K562 (cell line): Measurements from ENCODE around the gene CYP26A1. TPM values are rescaled to one million over a fixed set of nuclear protein-coding genes. Genes with fewer than 3 reads are reported as not detected.

Experiments used
- ATAC-seq: fragments of 200-7000 bp; cut with Tn5 transposase; 3 replicates; pipeline ENCODE4 v1.9.1; 2020; ENCODE audit warnings: moderate library complexity
- BruUV-seq: library from RNA; stranded (reverse); fragments of 400-500 nt; replicated peaks from 2 replicates; lab custom pipeline; 2021; lab: Mats Ljungman, UMichigan
- CTCF ChIA-PET: fragments of 300-600 bp; formaldehyde crosslinking; extraction: SDS; loops from one replicate; lab custom pipeline; 2021; ENCODE audit warnings: low intra/inter-chr PET ratio; lab: Yijun Ruan, JAX
- POLR2A ChIA-PET: fragments of 300-600, 350-650 bp; sonication (Branson Sonifier 250); formaldehyde crosslinking; extraction: SDS; loops from one replicate; lab custom pipeline; 2021; ENCODE audit warnings: antibody characterized with exemption, inconsistent platforms; lab: Yijun Ruan, JAX
- DNase-seq, 4 experiments: peaks; one replicate each; pipeline versions ENCODE4 v3.0.0 to v3.0.0-alpha.2; 2011 to 2018; ENCODE audit warnings: low spot score in 3 of 4, mixed read lengths in 3 of 4; ENCODE audit errors: extremely low read depth in 1 of 4
- FAIRE-seq: peaks from 2 replicates; lab custom pipeline; 2011; peaks lifted over from hg19 to GRCh38; lab: Jason Lieb, UNC
- H2AFZ ChIP-seq: 2 replicates; pipeline ENCODE4 v1.6.0; 2011; ENCODE audit warnings: low read depth, low read length, control low read depth, inconsistent platforms
- H3K27ac ChIP-seq: fragments of 200-600 bp; 3 replicates; pipeline ENCODE4 v1.8.0; 2011; ENCODE audit warnings: low read depth, mild to moderate bottlenecking, control low read depth, inconsistent platforms, low read length, moderate library complexity, mixed read lengths; ENCODE audit errors: extremely low read depth
- H3K27me3 ChIP-seq, 2 experiments: fragments of 300-600 bp in 1 of 2; 2 replicates in 1 of 2; 3 replicates in 1 of 2; pipeline versions ENCODE4 v1.6.0 to v1.8.0; 2011; ENCODE audit warnings: inconsistent platforms in 2 of 2, low read length in 2 of 2, mild to moderate bottlenecking in 1 of 2, mixed read lengths in 1 of 2, moderate library complexity in 1 of 2; ENCODE audit not compliant: control insufficient read depth in 2 of 2, insufficient read depth in 2 of 2
- H3K36me3 ChIP-seq: fragments of 300-600 bp; 3 replicates; pipeline ENCODE4 v1.8.0; 2011; ENCODE audit warnings: mild to moderate bottlenecking, low read length, inconsistent platforms; ENCODE audit not compliant: control insufficient read depth, insufficient read depth
- H3K4me1 ChIP-seq, 2 experiments: fragments of 200-600 bp in 1 of 2; replicated peaks in 1 of 2; 2 replicates in 1 of 2; 3 replicates in 1 of 2; pipeline versions ENCODE4 v1.5.1 to v1.8.0; 2011; ENCODE audit warnings: inconsistent platforms in 2 of 2, low read length in 2 of 2, mild to moderate bottlenecking in 1 of 2, mixed read lengths in 1 of 2, moderate library complexity in 1 of 2; ENCODE audit not compliant: control insufficient read depth in 2 of 2, insufficient read depth in 2 of 2
- H3K4me2 ChIP-seq: 2 replicates; pipeline ENCODE4 v1.6.1; 2011; ENCODE audit warnings: low read length, control low read depth, inconsistent platforms, mixed read lengths; ENCODE audit not compliant: insufficient read depth
- H3K4me3 ChIP-seq: fragments of 200-600 bp; sonication (generic), shearing (Covaris generic); 2 replicates; pipeline ENCODE4 v1.5.1; 2016; ENCODE audit warnings: control low read depth, inconsistent platforms
- H3K79me2 ChIP-seq: fragments of 200-600 bp; 3 replicates; pipeline ENCODE4 v1.8.0; 2011; ENCODE audit warnings: low read length, inconsistent platforms; ENCODE audit not compliant: control insufficient read depth, insufficient read depth
- H3K9ac ChIP-seq, 2 experiments: 2 replicates each; pipeline versions ENCODE4 v1.6.0 to v1.6.1; 2011; ENCODE audit warnings: low read depth in 2 of 2, low read length in 2 of 2, control low read depth in 1 of 2, inconsistent platforms in 1 of 2, mild to moderate bottlenecking in 1 of 2, mixed read lengths in 1 of 2; ENCODE audit not compliant: insufficient read depth in 1 of 2
- H3K9me1 ChIP-seq: one replicate; pipeline ENCODE4 v1.6.0; 2011; ENCODE audit warnings: inconsistent platforms, mild to moderate bottlenecking, low read length, moderate library complexity; ENCODE audit not compliant: control insufficient read depth, insufficient read depth
- H3K9me3 ChIP-seq: replicated peaks from 2 replicates; pipeline ENCODE4 v1.5.1; 2011; ENCODE audit warnings: low read depth, low read length, inconsistent platforms; ENCODE audit not compliant: control insufficient read depth, insufficient read depth
- H4K20me1 ChIP-seq: replicated peaks from 2 replicates; pipeline ENCODE4 v1.6.1; 2011; ENCODE audit warnings: low read length, inconsistent platforms, mixed read lengths; ENCODE audit not compliant: control insufficient read depth, insufficient read depth
- HEY1 ChIP-seq: fragments of 250-450 bp; sonication (Bioruptor Pico); IDR thresholded peaks from 2 replicates; pipeline ENCODE4 v1.5.0; 2020; ENCODE audit warnings: mild to moderate bottlenecking, moderate library complexity, borderline replicate concordance
- MTA3 ChIP-seq: fragments of 450-650 bp; formaldehyde crosslinking; IDR thresholded peaks from 2 replicates; pipeline ENCODE4 v1.6.1; 2017; ENCODE audit warnings: mild to moderate bottlenecking, borderline replicate concordance
- TARDBP ChIP-seq: fragments of 450-650 bp; IDR thresholded peaks from 2 replicates; pipeline ENCODE4 v1.6.1; 2016
- WGBS: fragments of 100-300 bp; shearing (Covaris generic); methylation state at CpG from one replicate; pipeline ENCODE4 v1.1.6; 2016; ENCODE audit warnings: low coverage, mixed read lengths; ENCODE audit not compliant: insufficient coverage; ENCODE audit errors: missing lambda C conversion rate; 5-methylcytosine and 5-hydroxymethylcytosine counted together
- in situ Hi-C: fragments of 300-500 bp; cut with MboI; formaldehyde crosslinking; loops from 4 replicates; pipeline ENCODE4 v1.15.0; 2018; ENCODE audit warnings: inconsistent platforms, mixed read lengths
- intact Hi-C: fragments of 100-400 bp; cut with micrococcal nuclease; formaldehyde crosslinking; loops from 2 replicates; pipeline ENCODE4 v1.14.2; 2022
- polyA plus RNA-seq, 8 experiments: library from polyadenylated mRNA; depleted of rRNA in 4 of 8; stranded (reverse) in 5 of 8; unstranded in 3 of 8; fragments of >200 nt; fragmentation: Nextera tagmentation in 2 of 8; fragmentation: Illumina TruSeq in 1 of 8; extraction: Ambion mirVana in 2 of 8; extraction: Trizol in 1 of 8; gene quantifications; 2 replicates each; pipeline versions ENCODE4 v1.2.1 to v1.2.3, GENCODE V29; 2011 to 2014; ENCODE audit warnings: inconsistent platforms in 1 of 8, missing spikeins in 1 of 8
- total RNA-seq, 7 experiments: library from RNA; depleted of rRNA in 6 of 7; stranded (reverse); fragments of >200 nt in 6 of 7; fragmentation: Illumina TruSeq in 2 of 7; extraction: Trizol in 2 of 7; gene quantifications; 2 replicates each; pipeline versions ENCODE4 v1.2.1 to v1.2.3, GENCODE V29; 2011 to 2021; ENCODE audit warnings: low replicate concordance in 1 of 7
- TF ChIP-seq, protein P1 (sequence below): fragments of 250-450 bp; sonication (Bioruptor Pico); IDR thresholded peaks from 2 replicates; pipeline ENCODE4 v1.5.0; 2022; ENCODE audit warnings: mild to moderate bottlenecking

Gene CYP26A1
- total and polyA plus RNA-seq, 9 of the 15 experiments (the other 6 are each of a cell fraction or from before 2014, with no cell fraction given), result 0.11 to 5.1 (median 1.6) TPM

DNA sequence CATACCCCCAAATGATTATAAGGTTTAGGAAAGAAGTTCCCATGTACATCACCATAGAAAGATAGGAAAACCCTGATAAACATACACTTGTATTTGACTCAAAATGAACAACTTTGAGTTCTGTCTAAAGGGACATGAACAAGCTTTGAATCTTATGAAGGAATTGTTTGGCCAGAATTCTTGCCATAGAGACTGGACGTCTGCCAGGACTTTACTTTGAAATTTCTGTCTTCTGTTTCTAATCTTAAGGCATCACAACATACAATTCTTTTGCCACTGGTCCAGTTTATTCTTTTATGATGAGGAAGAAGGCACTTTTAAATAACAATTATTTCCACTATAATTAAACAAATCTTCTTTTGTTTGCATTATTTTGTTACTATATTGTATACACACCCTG, 39.3 kb upstream of the CYP26A1 start (continued):
- TF ChIP-seq, protein P1, sequence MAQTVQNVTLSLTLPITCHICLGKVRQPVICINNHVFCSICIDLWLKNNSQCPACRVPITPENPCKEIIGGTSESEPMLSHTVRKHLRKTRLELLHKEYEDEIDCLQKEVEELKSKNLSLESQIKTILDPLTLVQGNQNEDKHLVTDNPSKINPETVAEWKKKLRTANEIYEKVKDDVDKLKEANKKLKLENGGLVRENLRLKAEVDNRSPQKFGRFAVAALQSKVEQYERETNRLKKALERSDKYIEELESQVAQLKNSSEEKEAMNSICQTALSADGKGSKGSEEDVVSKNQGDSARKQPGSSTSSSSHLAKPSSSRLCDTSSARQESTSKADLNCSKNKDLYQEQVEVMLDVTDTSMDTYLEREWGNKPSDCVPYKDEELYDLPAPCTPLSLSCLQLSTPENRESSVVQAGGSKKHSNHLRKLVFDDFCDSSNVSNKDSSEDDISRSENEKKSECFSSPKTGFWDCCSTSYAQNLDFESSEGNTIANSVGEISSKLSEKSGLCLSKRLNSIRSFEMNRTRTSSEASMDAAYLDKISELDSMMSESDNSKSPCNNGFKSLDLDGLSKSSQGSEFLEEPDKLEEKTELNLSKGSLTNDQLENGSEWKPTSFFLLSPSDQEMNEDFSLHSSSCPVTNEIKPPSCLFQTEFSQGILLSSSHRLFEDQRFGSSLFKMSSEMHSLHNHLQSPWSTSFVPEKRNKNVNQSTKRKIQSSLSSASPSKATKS (CRISPR knock-in tag), result no peak

DNA sequence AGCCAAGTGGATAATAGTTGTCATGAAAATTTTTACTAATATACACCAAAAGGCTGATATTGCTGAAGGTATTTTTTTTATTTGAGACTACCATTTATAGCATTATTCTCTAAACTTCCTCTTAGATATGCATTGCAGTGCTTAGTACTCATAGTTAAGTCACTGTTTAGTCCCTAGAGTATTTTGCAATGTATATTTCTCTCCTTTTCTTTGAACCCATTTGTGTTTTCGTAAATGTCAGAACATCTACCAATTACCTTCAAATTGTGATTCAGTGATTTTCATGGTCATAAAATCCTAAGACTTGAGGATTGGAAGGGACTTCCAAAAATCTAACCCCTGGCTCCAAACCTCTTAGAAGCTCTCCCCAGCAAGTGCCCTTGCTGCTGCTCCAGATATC, 34.6 kb upstream of the CYP26A1 start:
- intact Hi-C loops, result loop anchor here (1.0 to 2.0 kb wide), 2 partner anchors 74 to 154 kb away; no protein-coding TSS in a partner anchor
- in situ Hi-C loops, result no loop called here
- Histone ChIP-seq H3K36me3 (peaks cover 2% of the 10 kb centered on the region; the same call in 2 of the 3 replicates), H3K79me2 (no peaks in the 10 kb centered on the region), H4K20me1 (no peaks in the 10 kb centered on the region), H3K9me3 (no peaks in the 10 kb centered on the region), H3K9me1 (no peaks in the 10 kb centered on the region), H3K9ac (no peak overlapping the region), H3K4me3 (no peak overlapping the region), H3K27me3 (no peaks in the 10 kb centered on the region), H2AFZ (no peak overlapping the region), H3K4me1 (no peaks in the 10 kb centered on the region; a peak in 2 of 5 replicates), H3K27ac (no peak overlapping the region), H3K4me2 (no peak overlapping the region)
- FAIRE-seq (no peak), DNase-seq (no peak), ATAC-seq (no peak)
- TF ChIP-seq TARDBP (no peak), HEY1 (CRISPR knock-in tag) (no peak), MTA3 (no peak)
- ChIA-PET POLR2A (interaction anchor here (1.1 kb wide), 1 partner anchor 16 kb away, joined by 3 read pairs; no protein-coding TSS in a partner anchor), CTCF (interaction anchor here (1.2 to 1.3 kb wide), 2 partner anchors 74 to 155 kb away, joined by 4 read pairs; no protein-coding TSS in a partner anchor)
- BruUV-seq, result no TSS peak
- 100% methylated on average over 1 of the region's 1 CpG for WGBS
